ENCODE results near the gene DEDD2. TPM values are rescaled to one million over a fixed set of nuclear protein-coding genes. Genes with fewer than 3 reads are reported as not detected.
A peak's percentile ranks its signal among the peaks of the same experiment; 100 is the strongest.

Gene DEDD2
- total RNA-seq, 1 experiment from 2014 or later = 32.7 TPM

DNA sequence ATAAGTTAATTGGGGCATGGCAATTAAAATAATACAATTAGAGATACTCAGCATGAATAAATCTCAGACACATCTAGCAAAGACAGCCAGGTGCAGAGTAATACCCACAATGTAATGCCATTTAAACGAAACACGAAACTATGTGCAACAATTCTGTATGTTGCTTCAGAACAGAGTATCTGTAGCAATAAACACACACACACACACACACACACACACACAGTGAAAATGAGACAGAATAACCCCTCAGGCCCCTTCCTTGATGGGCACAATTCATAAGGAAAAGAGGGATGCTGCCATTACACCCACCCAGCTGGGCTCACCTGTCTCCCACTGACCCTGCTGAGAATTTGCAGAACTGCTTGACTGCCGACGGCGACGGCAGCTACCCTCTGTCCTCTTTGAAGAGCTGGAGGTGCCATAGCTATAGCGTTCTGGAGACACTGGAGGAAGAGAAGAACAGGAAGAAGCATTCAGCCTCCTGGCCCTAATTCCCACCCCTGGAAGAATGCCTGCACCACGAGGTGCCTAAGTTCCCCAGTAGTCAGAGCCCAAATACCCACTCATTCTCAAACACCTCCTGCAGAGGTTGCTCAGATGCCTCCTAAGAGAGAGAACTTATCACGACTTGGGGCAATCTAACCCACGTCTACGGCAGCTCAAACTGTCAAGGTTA, 2.5 kb downstream of the DEDD2 start:
- H3K79me2 ChIP-seq (ENCODE audit: insufficient read depth, low read length) = peaks cover 73% of the 10 kb centered on the region
- H3K4me3 ChIP-seq (replicated peaks in 1 of 2; ENCODE audit: low read depth in 1 of 2, low read length in 2 of 2) = no peak overlapping the region
- H3K27ac ChIP-seq (ENCODE audit: low read depth, low read length) = no peak overlapping the region
- H3K27me3 ChIP-seq (ENCODE audit: insufficient read depth, low read length) = no peaks in the 10 kb centered on the region
- H3K4me1 ChIP-seq (ENCODE audit: control insufficient read depth in 1 of 2, insufficient read depth in 2 of 2, low read length in 2 of 2) = peaks cover 17 to 33% of the 10 kb centered on the region in 2 experiments
- H3K9me3 ChIP-seq (ENCODE audit: control insufficient read depth in 1 of 2, insufficient read depth in 1 of 2, low read depth in 1 of 2, low read length in 2 of 2) = no peaks in the 10 kb centered on the region
- intact Hi-C loops (cut with micrococcal nuclease) = no loop called here
- ChIA-PET CTCF (no interaction called here), RAD21 (ENCODE audit: low non-redundant PET in 1 of 2, low total read pairs in 2 of 2, uncharacterized antibody in 2 of 2, unreplicated experiment in 2 of 2) (no interaction called here), POLR2A (no interaction called here)
- H2AFZ ChIP-seq (ENCODE audit: low read depth, low read length, poor library complexity, severe bottlenecking) = no peak overlapping the region
- H3K36me3 ChIP-seq (ENCODE audit: control insufficient read depth in 1 of 2, insufficient read depth in 2 of 2, low read length in 2 of 2) = peaks cover 35% of the 10 kb centered on the region in 2 experiments
- 0 out of 2 replicates have a peak overlapping the region, but pooled peaks have one; percentile 10 for H3K9ac ChIP-seq (ENCODE audit: low read length)
- no TSS peak for BruUV-seq (replicated peaks)
- TF ChIP-seq, protein P1, sequence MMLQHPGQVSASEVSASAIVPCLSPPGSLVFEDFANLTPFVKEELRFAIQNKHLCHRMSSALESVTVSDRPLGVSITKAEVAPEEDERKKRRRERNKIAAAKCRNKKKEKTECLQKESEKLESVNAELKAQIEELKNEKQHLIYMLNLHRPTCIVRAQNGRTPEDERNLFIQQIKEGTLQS (IDR thresholded peaks at IDR 0.05) = no peak
- TF ChIP-seq EZH2 (IDR thresholded peaks at IDR 0.05) (no peak), FOSL1 (IDR thresholded peaks at IDR 0.05; ENCODE audit: low read depth) (no peak), JUND (IDR thresholded peaks at IDR 0.05) (no peak), POLR2AphosphoS5 (IDR thresholded peaks at IDR 0.05; ENCODE audit: low read depth, low read length) (no peak), EZH2phosphoT487 (IDR thresholded peaks at IDR 0.05; ENCODE audit: borderline replicate concordance) (no peak), SRF (IDR thresholded peaks at IDR 0.05; ENCODE audit: low read depth) (no peak), ZNF274 (IDR thresholded peaks at IDR 0.05; ENCODE audit: low read depth, low read length) (no peak), CBX3 (IDR thresholded peaks at IDR 0.05; ENCODE audit: low read depth) (no peak), RAD21 (IDR thresholded peaks at IDR 0.05; ENCODE audit: low read depth) (no peak), SP1 (IDR thresholded peaks at IDR 0.05; ENCODE audit: low read depth) (no peak), SIN3A (IDR thresholded peaks at IDR 0.05; ENCODE audit: low read depth) (no peak)
- TF ChIP-seq, protein P2, sequence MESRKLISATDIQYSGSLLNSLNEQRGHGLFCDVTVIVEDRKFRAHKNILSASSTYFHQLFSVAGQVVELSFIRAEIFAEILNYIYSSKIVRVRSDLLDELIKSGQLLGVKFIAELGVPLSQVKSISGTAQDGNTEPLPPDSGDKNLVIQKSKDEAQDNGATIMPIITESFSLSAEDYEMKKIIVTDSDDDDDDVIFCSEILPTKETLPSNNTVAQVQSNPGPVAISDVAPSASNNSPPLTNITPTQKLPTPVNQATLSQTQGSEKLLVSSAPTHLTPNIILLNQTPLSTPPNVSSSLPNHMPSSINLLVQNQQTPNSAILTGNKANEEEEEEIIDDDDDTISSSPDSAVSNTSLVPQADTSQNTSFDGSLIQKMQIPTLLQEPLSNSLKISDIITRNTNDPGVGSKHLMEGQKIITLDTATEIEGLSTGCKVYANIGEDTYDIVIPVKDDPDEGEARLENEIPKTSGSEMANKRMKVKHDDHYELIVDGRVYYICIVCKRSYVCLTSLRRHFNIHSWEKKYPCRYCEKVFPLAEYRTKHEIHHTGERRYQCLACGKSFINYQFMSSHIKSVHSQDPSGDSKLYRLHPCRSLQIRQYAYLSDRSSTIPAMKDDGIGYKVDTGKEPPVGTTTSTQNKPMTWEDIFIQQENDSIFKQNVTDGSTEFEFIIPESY (IDR thresholded peaks at IDR 0.05; ENCODE audit: extremely low read depth, insufficient replicate concordance, low read length) = no peak
- TF ChIP-seq, protein P3, sequence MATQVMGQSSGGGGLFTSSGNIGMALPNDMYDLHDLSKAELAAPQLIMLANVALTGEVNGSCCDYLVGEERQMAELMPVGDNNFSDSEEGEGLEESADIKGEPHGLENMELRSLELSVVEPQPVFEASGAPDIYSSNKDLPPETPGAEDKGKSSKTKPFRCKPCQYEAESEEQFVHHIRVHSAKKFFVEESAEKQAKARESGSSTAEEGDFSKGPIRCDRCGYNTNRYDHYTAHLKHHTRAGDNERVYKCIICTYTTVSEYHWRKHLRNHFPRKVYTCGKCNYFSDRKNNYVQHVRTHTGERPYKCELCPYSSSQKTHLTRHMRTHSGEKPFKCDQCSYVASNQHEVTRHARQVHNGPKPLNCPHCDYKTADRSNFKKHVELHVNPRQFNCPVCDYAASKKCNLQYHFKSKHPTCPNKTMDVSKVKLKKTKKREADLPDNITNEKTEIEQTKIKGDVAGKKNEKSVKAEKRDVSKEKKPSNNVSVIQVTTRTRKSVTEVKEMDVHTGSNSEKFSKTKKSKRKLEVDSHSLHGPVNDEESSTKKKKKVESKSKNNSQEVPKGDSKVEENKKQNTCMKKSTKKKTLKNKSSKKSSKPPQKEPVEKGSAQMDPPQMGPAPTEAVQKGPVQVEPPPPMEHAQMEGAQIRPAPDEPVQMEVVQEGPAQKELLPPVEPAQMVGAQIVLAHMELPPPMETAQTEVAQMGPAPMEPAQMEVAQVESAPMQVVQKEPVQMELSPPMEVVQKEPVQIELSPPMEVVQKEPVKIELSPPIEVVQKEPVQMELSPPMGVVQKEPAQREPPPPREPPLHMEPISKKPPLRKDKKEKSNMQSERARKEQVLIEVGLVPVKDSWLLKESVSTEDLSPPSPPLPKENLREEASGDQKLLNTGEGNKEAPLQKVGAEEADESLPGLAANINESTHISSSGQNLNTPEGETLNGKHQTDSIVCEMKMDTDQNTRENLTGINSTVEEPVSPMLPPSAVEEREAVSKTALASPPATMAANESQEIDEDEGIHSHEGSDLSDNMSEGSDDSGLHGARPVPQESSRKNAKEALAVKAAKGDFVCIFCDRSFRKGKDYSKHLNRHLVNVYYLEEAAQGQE (IDR thresholded peaks at IDR 0.05; ENCODE audit: low read depth) = no peak
- TF ChIP-seq, protein P4, sequence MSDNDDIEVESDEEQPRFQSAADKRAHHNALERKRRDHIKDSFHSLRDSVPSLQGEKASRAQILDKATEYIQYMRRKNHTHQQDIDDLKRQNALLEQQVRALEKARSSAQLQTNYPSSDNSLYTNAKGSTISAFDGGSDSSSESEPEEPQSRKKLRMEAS (IDR thresholded peaks at IDR 0.05) = no peak
- no peak overlapping the region for H3K4me2 ChIP-seq (ENCODE audit: low read length)
- ATAC-seq (no peak), DNase-seq (ENCODE audit: low read depth, low spot score) (no peak)
- H3K9me2 ChIP-seq (ENCODE audit: insufficient read depth) = no peaks in the 10 kb centered on the region
- H4K20me1 ChIP-seq (ENCODE audit: insufficient read depth) = no peaks in the 10 kb centered on the region
